Smooth muscle cell (in vitro differentiated cells): ENCODE measurements around the gene NAV2. TPM values are rescaled to one million over a fixed set of nuclear protein-coding genes. Genes with fewer than 3 reads are reported as not detected.
"Not testable (repeated sequence)": the region's sequence is repeated elsewhere in the genome, so short reads cannot be mapped to it uniquely, and the experiment has no call there.

Source experiments
- DNase-seq: peaks from one replicate; lab custom pipeline; 2025; ENCODE audit not compliant: unreplicated experiment; lab: John Stamatoyannopoulos, UW
- H2AFZ ChIP-seq: fragments of 200-600 bp; sonication (generic); 2 replicates; pipeline ENCODE4 v1.6.0; 2016; ENCODE audit warnings: antibody characterized with exemption, low read depth, mild to moderate bottlenecking
- H3F3A ChIP-seq: fragments of 200-600 bp; sonication (generic); 2 replicates; pipeline ENCODE4 v1.6.0; 2017; ENCODE audit warnings: antibody characterized with exemption, low read depth
- H3K27ac ChIP-seq: fragments of 200-600 bp; sonication (generic); 2 replicates; pipeline ENCODE4 v1.5.1; 2016; ENCODE audit warnings: low read depth, mild to moderate bottlenecking
- H3K27me3 ChIP-seq: fragments of 200-600 bp; sonication (generic); 2 replicates; pipeline ENCODE4 v1.6.1; 2016; ENCODE audit warnings: low read depth, mild to moderate bottlenecking
- H3K36me3 ChIP-seq: fragments of 200-600 bp; sonication (generic); 2 replicates; pipeline ENCODE4 v1.5.1; 2016; ENCODE audit warnings: low read depth
- H3K4me1 ChIP-seq: fragments of 200-600 bp; sonication (generic); 2 replicates; pipeline ENCODE4 v1.5.1; 2016; ENCODE audit warnings: low read depth
- H3K4me2 ChIP-seq: fragments of 200-600 bp; sonication (generic); 2 replicates; pipeline ENCODE4 v1.6.0; 2016; ENCODE audit warnings: mild to moderate bottlenecking
- H3K4me3 ChIP-seq: fragments of 200-600 bp; sonication (generic); 2 replicates; pipeline ENCODE4 v1.5.1; 2016; ENCODE audit warnings: mild to moderate bottlenecking
- H3K79me2 ChIP-seq: fragments of 200-600 bp; sonication (generic); 2 replicates; pipeline ENCODE4 v1.6.0; 2016; ENCODE audit warnings: low read depth, mild to moderate bottlenecking
- H3K9ac ChIP-seq: fragments of 200-600 bp; sonication (generic); 2 replicates; pipeline ENCODE4 v1.6.0; 2016; ENCODE audit warnings: low read depth
- H3K9me3 ChIP-seq: fragments of 200-600 bp; sonication (generic); replicated peaks from 2 replicates; pipeline ENCODE4 v1.5.1; 2016; ENCODE audit warnings: low read depth
- H4K20me1 ChIP-seq: fragments of 200-600 bp; sonication (generic); 2 replicates; pipeline ENCODE4 v1.6.0; 2016; ENCODE audit warnings: low read depth
- CTCF ChIP-seq: fragments of 200-600 bp; sonication (generic); IDR thresholded peaks from 2 replicates; pipeline ENCODE4 v1.5.1; 2017; ENCODE audit warnings: borderline replicate concordance, mild to moderate bottlenecking, antibody characterized with exemption; ENCODE audit not compliant: insufficient read depth, poor library complexity, severe bottlenecking
- WGBS: methylation state at CpG from one replicate; pipeline ENCODE4 v1.1.7; 2016; ENCODE audit warnings: low lambda C conversion rate; 5-methylcytosine and 5-hydroxymethylcytosine counted together
- polyA plus RNA-seq: library from polyadenylated mRNA; unstranded; fragments of >200 nt; fragmentation: Nextera tagmentation; extraction: Ambion mirVana; gene quantifications from 2 replicates; pipeline ENCODE4 v1.2.1, GENCODE V29; 2016
- total RNA-seq: library from RNA; depleted of rRNA; stranded (reverse); fragments of >200 nt; gene quantifications from 2 replicates; pipeline ENCODE4 v1.2.3, GENCODE V29; 2014

Gene NAV2
- total and polyA plus RNA-seq, 2 experiments from 2014 or later = 14.1 to 67.5 TPM

GRCh38 chr11:20122131-20122530 is 409.5 kb downstream of the NAV2 start:
- H3K9me3 ChIP-seq = no peaks in the 10 kb centered on the region
- H3K36me3 ChIP-seq = no peaks in the 10 kb centered on the region
- no peak overlapping the region for H3K27ac ChIP-seq
- no peaks in the 10 kb centered on the region for H3K79me2 ChIP-seq
- WGBS = 51% methylated on average over 3 of the region's 3 CpGs
- H4K20me1 ChIP-seq = no peaks in the 10 kb centered on the region
- no peak overlapping the region for H3K9ac ChIP-seq
- H3K4me1 ChIP-seq = no peaks in the 10 kb centered on the region
- H3F3A ChIP-seq = no peaks in the 10 kb centered on the region
- no peak for DNase-seq
- H3K4me3 ChIP-seq = no peak overlapping the region
- H3K27me3 ChIP-seq = no peaks in the 10 kb centered on the region
- TF ChIP-seq CTCF = no peak
- no peak overlapping the region for H2AFZ ChIP-seq
- H3K4me2 ChIP-seq = no peak overlapping the region

GRCh38 chr11:20125927-20126326 is 413.3 kb downstream of the NAV2 start:
- Histone ChIP-seq H3K4me1 (no peaks in the 10 kb centered on the region), H3K36me3 (no peaks in the 10 kb centered on the region), H4K20me1 (no peaks in the 10 kb centered on the region), H3K4me3 (no peak overlapping the region), H3K27ac (no peak overlapping the region), H3K4me2 (no peak overlapping the region), H3K9me3 (no peaks in the 10 kb centered on the region), H3K79me2 (no peaks in the 10 kb centered on the region), H3F3A (no peaks in the 10 kb centered on the region), H3K9ac (no peak overlapping the region), H3K27me3 (no peaks in the 10 kb centered on the region), H2AFZ (no peak overlapping the region)
- WGBS = 32% methylated on average over 6 of the region's 6 CpGs
- DNase-seq = no peak
- TF ChIP-seq CTCF = no peak

- Histone ChIP-seq H2AFZ (no peak overlapping the region), H3K4me3 (no peak overlapping the region), H3K36me3 (no peaks in the 10 kb centered on the region), H4K20me1 (no peaks in the 10 kb centered on the region), H3K4me2 (no peak overlapping the region), H3K79me2 (no peaks in the 10 kb centered on the region), H3K27ac (no peak overlapping the region), H3F3A (no peaks in the 10 kb centered on the region), H3K4me1 (no peaks in the 10 kb centered on the region), H3K9ac (no peak overlapping the region), H3K27me3 (no peaks in the 10 kb centered on the region), H3K9me3 (no peaks in the 10 kb centered on the region)
- TF ChIP-seq CTCF = no peak
- 80% methylated on average over 8 of the region's 8 CpGs for WGBS
- no peak for DNase-seq
Observed at GRCh38 chr11:20126724-20127123, 414.1 kb downstream of the NAV2 start.

GRCh38 chr11:20127671-20128527 is 415.3 kb downstream of the NAV2 start:
- Histone ChIP-seq H3F3A (no peaks in the 10 kb centered on the region), H3K9ac (no peak overlapping the region), H3K4me1 (no peaks in the 10 kb centered on the region), H3K4me2 (no peak overlapping the region), H3K4me3 (no peak overlapping the region), H3K9me3 (no peaks in the 10 kb centered on the region), H3K79me2 (no peaks in the 10 kb centered on the region), H2AFZ (no peak overlapping the region), H4K20me1 (no peaks in the 10 kb centered on the region), H3K27me3 (no peaks in the 10 kb centered on the region), H3K27ac (no peak overlapping the region), H3K36me3 (no peaks in the 10 kb centered on the region)
- DNase-seq = peak; percentile 38
- 67% methylated on average over 16 of the region's 16 CpGs for WGBS
- peak; percentile 88 for TF ChIP-seq CTCF

GRCh38 chr11:20128528-20128825 is 415.8 kb downstream of the NAV2 start:
- not testable (repeated sequence) for H3K4me3 ChIP-seq, H3K9me3 ChIP-seq
- WGBS = 85% methylated on average over 7 of the region's 7 CpGs

More at GRCh38 chr11:20128528-20128825, 415.8 kb downstream of the NAV2 start:
- not testable (repeated sequence) for H2AFZ ChIP-seq, H4K20me1 ChIP-seq, H3K36me3 ChIP-seq, H3K4me1 ChIP-seq, H3F3A ChIP-seq, DNase-seq, H3K27ac ChIP-seq, H3K27me3 ChIP-seq, H3K4me2 ChIP-seq, H3K79me2 ChIP-seq, H3K9ac ChIP-seq
